GM12875 (cell line): ENCODE measurements around the gene HARS1.

ENCODE experiments used
- H3K4me3 ChIP-seq: one replicate; pipeline ENCODE4 v1.5.1; 2011; ENCODE audit warnings: low read depth, low read length, control low read depth
- TF ChIP-seq, protein P1 (sequence below): IDR thresholded peaks from 2 replicates; pipeline ENCODE4 v1.5.1; 2011; ENCODE audit warnings: low read depth, mild to moderate bottlenecking, control low read depth, inconsistent platforms, low read length, moderate library complexity, borderline replicate concordance; ENCODE audit not compliant: insufficient read depth

HARS1 gene

DNA sequence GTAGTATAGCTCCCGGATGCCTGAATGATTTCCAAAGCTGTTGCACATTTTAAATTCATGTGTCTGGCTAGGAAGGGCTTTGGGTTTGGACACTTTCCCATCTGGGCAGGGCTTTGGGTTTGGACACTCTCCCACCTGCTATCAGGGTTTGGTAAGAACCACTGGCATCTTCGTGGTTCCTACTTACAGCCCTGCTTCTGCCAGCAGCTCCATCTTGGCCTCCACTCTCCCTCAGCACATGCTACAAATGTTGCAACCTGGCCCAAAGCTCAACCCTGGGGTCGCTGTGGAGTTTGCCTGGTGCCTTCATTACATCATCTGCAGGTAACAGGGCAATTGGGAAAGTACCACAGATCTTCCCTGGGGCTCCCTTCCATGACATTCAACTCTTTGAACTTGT lies 48.5 kb downstream of the HARS1 start:
- TF ChIP-seq, protein P1, sequence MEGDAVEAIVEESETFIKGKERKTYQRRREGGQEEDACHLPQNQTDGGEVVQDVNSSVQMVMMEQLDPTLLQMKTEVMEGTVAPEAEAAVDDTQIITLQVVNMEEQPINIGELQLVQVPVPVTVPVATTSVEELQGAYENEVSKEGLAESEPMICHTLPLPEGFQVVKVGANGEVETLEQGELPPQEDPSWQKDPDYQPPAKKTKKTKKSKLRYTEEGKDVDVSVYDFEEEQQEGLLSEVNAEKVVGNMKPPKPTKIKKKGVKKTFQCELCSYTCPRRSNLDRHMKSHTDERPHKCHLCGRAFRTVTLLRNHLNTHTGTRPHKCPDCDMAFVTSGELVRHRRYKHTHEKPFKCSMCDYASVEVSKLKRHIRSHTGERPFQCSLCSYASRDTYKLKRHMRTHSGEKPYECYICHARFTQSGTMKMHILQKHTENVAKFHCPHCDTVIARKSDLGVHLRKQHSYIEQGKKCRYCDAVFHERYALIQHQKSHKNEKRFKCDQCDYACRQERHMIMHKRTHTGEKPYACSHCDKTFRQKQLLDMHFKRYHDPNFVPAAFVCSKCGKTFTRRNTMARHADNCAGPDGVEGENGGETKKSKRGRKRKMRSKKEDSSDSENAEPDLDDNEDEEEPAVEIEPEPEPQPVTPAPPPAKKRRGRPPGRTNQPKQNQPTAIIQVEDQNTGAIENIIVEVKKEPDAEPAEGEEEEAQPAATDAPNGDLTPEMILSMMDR = no peak
- H3K4me3 ChIP-seq = no peak overlapping the region

DNA sequence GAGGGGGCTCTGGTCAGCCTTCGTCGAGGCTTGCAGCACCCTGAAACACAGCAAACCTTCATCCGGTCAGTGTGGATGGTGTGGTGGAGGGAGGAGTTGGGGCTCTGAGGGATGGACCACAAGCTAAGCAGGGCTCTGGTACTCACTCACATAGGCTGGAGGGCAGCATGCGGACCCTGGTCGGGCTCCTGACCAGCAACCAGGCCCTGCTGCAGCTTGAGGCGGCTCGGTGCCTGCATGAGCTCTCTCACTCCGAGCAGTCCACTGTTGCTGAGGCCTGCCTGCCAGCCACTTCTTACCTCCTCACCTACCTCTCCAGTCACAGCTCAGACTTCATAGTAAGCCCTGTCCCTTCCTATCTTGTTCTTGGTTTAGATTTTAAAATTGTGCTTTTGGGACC lies 49.5 kb downstream of the HARS1 start:
- TF ChIP-seq, protein P1 = no peak
- H3K4me3 ChIP-seq = no peak overlapping the region

DNA sequence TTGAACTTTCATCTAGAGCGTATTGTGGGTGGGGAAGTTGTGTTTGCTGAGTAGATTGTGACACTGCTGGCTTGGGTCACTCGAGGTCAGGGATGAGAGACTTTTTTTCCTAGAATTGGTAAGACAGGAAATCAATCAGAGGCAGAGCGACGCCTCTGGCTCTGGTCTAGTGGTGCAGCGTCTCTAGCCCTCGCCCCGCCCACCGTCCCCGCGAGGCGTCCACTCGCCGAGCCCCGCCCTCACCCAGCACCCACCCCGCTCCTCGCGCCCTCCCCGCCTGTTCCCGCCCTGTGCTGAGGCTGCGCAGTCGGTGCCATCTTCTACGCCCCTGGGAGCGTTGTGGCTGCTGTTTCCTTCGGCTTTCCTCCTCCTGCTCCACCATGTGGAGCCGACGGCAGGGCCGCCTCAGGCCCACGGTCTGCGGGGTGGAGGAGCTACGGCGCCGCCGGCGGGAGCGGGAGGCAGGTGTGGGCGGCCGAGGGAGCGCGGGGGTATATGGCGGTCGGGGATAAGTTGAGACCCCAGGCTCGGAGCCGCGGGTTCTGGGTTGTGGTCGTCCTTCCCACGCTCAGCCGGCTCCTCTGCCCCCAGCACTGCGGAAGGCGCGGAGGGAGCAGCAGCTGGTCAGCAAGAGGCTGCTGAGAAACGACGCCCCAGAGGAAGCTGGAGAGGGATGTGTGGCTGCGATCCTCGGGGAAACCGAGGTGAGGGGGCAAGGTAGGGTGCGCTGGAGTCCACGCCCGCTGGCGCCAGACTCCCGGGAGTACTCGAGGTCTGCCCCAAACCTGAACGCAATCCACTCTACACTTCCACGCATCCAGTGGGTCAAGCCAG lies 51.8 kb downstream of the HARS1 start, which contains the start of gene TMCO6:
Gene TMCO6, plus strand, starts transcription at position 304 of the 834 bp plus-strand sequence. Its CDS starts 77 bp downstream, at position 381.
- peak within 1 kb of the TSS; percentile 79 for H3K4me3 ChIP-seq
- TF ChIP-seq, protein P1 = peak; percentile 72

DNA sequence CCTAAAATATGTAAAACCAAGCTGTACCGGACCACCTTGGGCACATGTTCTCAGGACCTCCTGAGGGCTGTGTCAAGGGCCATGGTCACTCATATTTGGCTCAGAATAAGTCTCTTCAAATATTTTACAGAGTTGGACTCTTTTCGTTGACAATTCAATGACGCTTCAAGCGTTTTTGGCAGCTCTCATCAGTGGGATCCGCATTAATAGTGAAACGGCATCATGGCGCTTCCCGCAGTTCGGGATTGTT lies 52.3 kb downstream of the HARS1 start:
- H3K4me3 ChIP-seq = peak overlapping the region; percentile 79

DNA sequence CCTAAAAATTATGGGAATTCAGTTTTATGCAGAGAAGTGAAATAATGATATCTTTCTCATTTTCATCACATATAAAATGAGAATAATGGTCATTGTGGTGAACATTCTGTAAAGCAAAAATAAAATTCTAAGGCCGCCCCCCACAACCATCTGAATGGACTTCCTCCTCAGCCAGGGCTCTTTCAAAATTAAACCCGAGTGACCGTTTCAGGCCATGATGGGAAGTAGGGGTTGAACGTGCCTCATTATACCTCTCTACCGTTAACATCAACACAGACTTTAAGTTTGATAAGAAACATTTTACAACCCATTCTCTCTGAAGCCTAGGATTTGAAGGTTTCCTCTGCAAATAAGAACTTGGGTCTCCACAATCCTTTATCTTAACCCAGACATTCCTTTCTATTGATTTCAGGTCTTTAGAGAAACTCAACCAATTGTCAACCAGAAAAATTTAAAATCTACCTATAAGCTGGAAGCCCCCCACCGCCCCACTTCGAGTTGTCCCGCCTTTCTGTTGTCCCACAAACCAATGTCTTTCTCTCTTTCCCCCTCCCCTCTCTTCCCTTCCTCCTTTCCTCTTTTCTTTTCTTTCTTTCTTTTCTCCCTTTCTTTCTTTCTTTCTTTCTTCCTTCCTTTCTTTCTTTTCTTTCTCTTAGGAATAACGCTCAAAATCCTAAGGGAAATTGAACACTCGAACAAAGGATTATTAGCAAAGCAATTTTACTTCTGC lies 53.6 kb downstream of the HARS1 start:
- no peak overlapping the region for H3K4me3 ChIP-seq
- TF ChIP-seq, protein P1 = no peak

DNA sequence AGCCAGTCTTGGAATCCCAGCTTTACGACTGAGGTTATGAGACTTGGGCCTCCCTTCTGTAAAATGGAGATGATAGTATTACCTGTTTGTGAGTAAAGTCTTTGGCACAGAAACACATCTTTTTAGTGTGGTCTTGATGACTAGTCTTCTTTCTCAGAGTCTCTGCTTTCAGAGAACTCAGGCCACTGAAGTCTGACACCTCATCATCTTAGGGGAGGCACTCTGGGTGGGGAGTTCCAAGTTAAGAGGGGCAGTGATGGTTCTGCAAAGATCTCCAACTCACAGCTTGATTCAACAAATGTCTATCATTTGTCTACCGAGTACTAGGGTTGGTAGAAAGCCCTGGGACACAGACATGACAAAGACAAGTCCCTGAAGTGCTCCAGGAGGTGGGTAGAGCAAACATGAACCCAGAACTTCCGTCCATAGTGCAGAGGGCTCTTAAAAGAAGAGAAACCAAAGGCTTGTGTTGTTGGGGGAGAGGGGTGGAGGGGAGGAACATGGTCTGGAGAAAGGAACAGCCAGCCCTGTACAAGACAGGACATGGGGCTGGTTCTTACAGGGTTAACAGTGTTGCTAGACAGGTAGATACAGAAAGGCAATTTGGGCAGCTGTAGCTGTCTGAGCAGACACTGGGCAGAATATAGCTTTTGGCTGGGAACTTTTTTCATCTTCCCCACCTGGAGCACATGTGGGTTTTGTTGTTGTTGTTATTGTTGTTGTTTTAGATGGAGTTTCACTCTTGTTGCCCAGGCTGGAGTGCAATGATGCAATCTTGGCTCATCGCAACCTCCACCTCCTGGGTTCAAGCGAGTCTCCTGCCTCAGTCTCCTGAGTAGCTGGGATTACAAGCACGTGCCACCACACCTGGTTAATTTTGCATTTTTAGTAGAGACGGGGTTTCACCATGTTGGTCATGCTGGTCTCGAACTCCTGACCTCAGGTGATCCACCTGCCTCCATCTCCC lies 55.6 kb downstream of the HARS1 start:
- H3K4me3 ChIP-seq = no peak overlapping the region
- TF ChIP-seq, protein P1 = no peak

DNA sequence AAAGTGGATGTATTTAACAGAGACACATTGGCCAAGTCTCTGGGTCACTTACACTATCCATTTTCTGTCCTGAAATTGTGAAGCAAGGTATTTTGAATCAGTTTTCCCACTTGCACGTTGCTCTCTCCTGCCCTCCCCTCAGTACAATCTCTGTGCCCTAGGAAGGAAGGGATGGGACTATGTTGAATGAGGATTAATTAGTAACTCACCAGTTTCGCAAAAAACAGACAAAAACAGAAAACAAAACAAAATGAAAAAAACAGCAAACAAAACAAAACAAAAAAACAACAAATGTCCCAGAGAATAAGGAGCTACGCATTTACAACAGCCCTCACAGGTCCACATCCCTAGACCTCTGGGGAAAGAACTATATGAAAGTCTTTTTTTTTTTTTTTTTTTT lies 57.1 kb downstream of the HARS1 start:
- TF ChIP-seq, protein P1 = no peak
- H3K4me3 ChIP-seq = no peak overlapping the region
